SJCRH30 (cell line): ENCODE measurements around the gene XG. TPM values are rescaled to one million over a fixed set of nuclear protein-coding genes. Genes with fewer than 3 reads are reported as not detected.
"Not testable (repeated sequence)": the region's sequence is repeated elsewhere in the genome, so short reads cannot be mapped to it uniquely, and the experiment has no call there.

Experiments
- DNase-seq, 2 experiments: peaks; one replicate each; pipeline ENCODE4 v3.0.0-alpha.2; 2015 to 2020
- H3K27ac ChIP-seq: fragments of 250-450 bp; sonication (Bioruptor Pico); 2 replicates; pipeline ENCODE4 v1.5.1; 2020; ENCODE audit warnings: mild to moderate bottlenecking, moderate library complexity
- H3K27me3 ChIP-seq: fragments of 250-450 bp; sonication (Bioruptor Pico); 2 replicates; pipeline ENCODE4 v1.5.1; 2020; ENCODE audit warnings: mild to moderate bottlenecking, moderate library complexity
- H3K36me3 ChIP-seq: fragments of 250-450 bp; sonication (Bioruptor Pico); 2 replicates; pipeline ENCODE4 v1.5.1; 2020; ENCODE audit warnings: mild to moderate bottlenecking, moderate library complexity
- H3K4me1 ChIP-seq: fragments of 250-450 bp; sonication (Bioruptor Pico); 2 replicates; pipeline ENCODE4 v1.5.1; 2020; ENCODE audit warnings: mild to moderate bottlenecking, moderate library complexity
- H3K4me3 ChIP-seq: fragments of 250-450 bp; sonication (Bioruptor Pico); 2 replicates; pipeline ENCODE4 v1.5.1; 2020; ENCODE audit warnings: mild to moderate bottlenecking, moderate library complexity
- H3K9me3 ChIP-seq: fragments of 250-450 bp; sonication (Bioruptor Pico); replicated peaks from 2 replicates; pipeline ENCODE4 v1.5.1; 2020; ENCODE audit warnings: mild to moderate bottlenecking, moderate library complexity
- total RNA-seq: library from RNA; depleted of rRNA; stranded (reverse); fragments of >200 nt; shearing (Covaris generic); gene quantifications from 2 replicates; pipeline ENCODE4 v1.2.3, GENCODE V29; 2014; rRNA removed

The XG gene
- total RNA-seq, result not detected in 2 replicates

GRCh38 chrX:2751874-2752300 lies at the start of gene XG:
XG (plus strand) TSS chrX:2752040; CDS start chrX:2752275, 235 bp downstream.
- H3K27ac ChIP-seq, H3K4me3 ChIP-seq, DNase-seq, H3K36me3 ChIP-seq, H3K27me3 ChIP-seq, H3K9me3 ChIP-seq, H3K4me1 ChIP-seq: not testable (repeated sequence)

GRCh38 chrX:2703991-2704369 lies 47.9 kb upstream of the XG start:
- Histone ChIP-seq H3K27me3 (no peaks in the 10 kb centered on the region), H3K36me3 (peaks cover 2% of the 10 kb centered on the region; the same call in 1 of the 2 replicates), H3K9me3 (no peaks in the 10 kb centered on the region), H3K4me1 (peaks cover 23% of the 10 kb centered on the region), H3K27ac (no peak overlapping the region), H3K4me3 (no peak overlapping the region)
- DNase-seq, result no peak

GRCh38 chrX:2705046-2705832 lies 46.6 kb upstream of the XG start:
- Histone ChIP-seq H3K27me3 (no peaks in the 10 kb centered on the region), H3K4me1 (peaks cover 23% of the 10 kb centered on the region), H3K4me3 (no peak overlapping the region), H3K36me3 (peaks cover 2% of the 10 kb centered on the region; the same call in 1 of the 2 replicates), H3K27ac (no peak overlapping the region), H3K9me3 (no peaks in the 10 kb centered on the region)
- DNase-seq, result no peak

- Histone ChIP-seq H3K27me3 (no peaks in the 10 kb centered on the region), H3K9me3 (no peaks in the 10 kb centered on the region), H3K4me3 (no peak overlapping the region), H3K36me3 (peaks cover 2% of the 10 kb centered on the region; the same call in 1 of the 2 replicates), H3K4me1 (peaks cover 11% of the 10 kb centered on the region), H3K27ac (peak overlapping the region; percentile 74)
- DNase-seq, result peak; percentile 55 to 67
Observed at GRCh38 chrX:2707334-2707760, 44.5 kb upstream of the XG start.

GRCh38 chrX:2708021-2708420 lies 43.8 kb upstream of the XG start:
- Histone ChIP-seq H3K27ac (peak overlapping the region; percentile 74), H3K27me3 (no peaks in the 10 kb centered on the region), H3K4me3 (no peak overlapping the region), H3K9me3 (no peaks in the 10 kb centered on the region), H3K4me1 (peaks cover 11% of the 10 kb centered on the region), H3K36me3 (peaks cover 2% of the 10 kb centered on the region; the same call in 1 of the 2 replicates)
- DNase-seq, result no peak

- no peak for DNase-seq
- no peak overlapping the region for H3K27ac ChIP-seq
- H3K4me1 ChIP-seq, result peaks cover 11% of the 10 kb centered on the region
- no peaks in the 10 kb centered on the region for H3K9me3 ChIP-seq
- H3K36me3 ChIP-seq, result peaks cover 2% of the 10 kb centered on the region; the same call in 1 of the 2 replicates
- H3K4me3 ChIP-seq, result no peak overlapping the region
- H3K27me3 ChIP-seq, result no peaks in the 10 kb centered on the region
Observed at GRCh38 chrX:2708592-2709188, 43.1 kb upstream of the XG start.

GRCh38 chrX:2709556-2709955 lies 42.3 kb upstream of the XG start:
- Histone ChIP-seq H3K4me3 (no peak overlapping the region), H3K27ac (no peak overlapping the region), H3K27me3 (no peaks in the 10 kb centered on the region)

GRCh38 chrX:2710041-2710840 lies 41.6 kb upstream of the XG start:
- peaks cover 11% of the 10 kb centered on the region for H3K4me1 ChIP-seq
- no peak overlapping the region for H3K27ac ChIP-seq
- H3K27me3 ChIP-seq, result no peaks in the 10 kb centered on the region
- peaks cover 2% of the 10 kb centered on the region; the same call in 1 of the 2 replicates for H3K36me3 ChIP-seq
- no peaks in the 10 kb centered on the region for H3K9me3 ChIP-seq
- DNase-seq, result no peak
- no peak overlapping the region for H3K4me3 ChIP-seq

More at GRCh38 chrX:2709556-2709955, 42.3 kb upstream of the XG start:
- Histone ChIP-seq H3K4me1 (peaks cover 11% of the 10 kb centered on the region), H3K36me3 (peaks cover 2% of the 10 kb centered on the region; the same call in 1 of the 2 replicates), H3K9me3 (no peaks in the 10 kb centered on the region)
- DNase-seq, result no peak

- H3K27me3 ChIP-seq, result no peaks in the 10 kb centered on the region
- no peaks in the 10 kb centered on the region for H3K9me3 ChIP-seq
- no peak overlapping the region for H3K27ac ChIP-seq
- H3K36me3 ChIP-seq, result no peaks in the 10 kb centered on the region
- no peak overlapping the region for H3K4me3 ChIP-seq
- peaks cover 11% of the 10 kb centered on the region for H3K4me1 ChIP-seq
- no peak for DNase-seq
Observed at GRCh38 chrX:2711441-2711840, 40.4 kb upstream of the XG start.

GRCh38 chrX:2712428-2712827 lies 39.4 kb upstream of the XG start:
- no peaks in the 10 kb centered on the region for H3K9me3 ChIP-seq
- H3K4me1 ChIP-seq, result peaks cover 4% of the 10 kb centered on the region
- no peak overlapping the region for H3K4me3 ChIP-seq
- no peak overlapping the region for H3K27ac ChIP-seq
- H3K27me3 ChIP-seq, result no peaks in the 10 kb centered on the region
- 0 out of 2 replicates have a peak, but pooled peaks cover 1% of the 10 kb centered on the region for H3K36me3 ChIP-seq
- DNase-seq, result no peak

GRCh38 chrX:2712890-2713840 lies 38.7 kb upstream of the XG start:
- Histone ChIP-seq H3K27ac (no peak overlapping the region), H3K9me3 (no peaks in the 10 kb centered on the region), H3K4me1 (no peaks in the 10 kb centered on the region), H3K27me3 (no peaks in the 10 kb centered on the region), H3K4me3 (no peak overlapping the region), H3K36me3 (0 out of 2 replicates have a peak, but pooled peaks cover 3% of the 10 kb centered on the region)
- DNase-seq, result no peak

GRCh38 chrX:2714551-2714950 lies 37.3 kb upstream of the XG start:
- Histone ChIP-seq H3K27ac (no peak overlapping the region), H3K9me3 (no peaks in the 10 kb centered on the region), H3K4me3 (no peak overlapping the region), H3K27me3 (no peaks in the 10 kb centered on the region), H3K4me1 (no peaks in the 10 kb centered on the region), H3K36me3 (peaks cover 8% of the 10 kb centered on the region)
- DNase-seq, result no peak

- no peak overlapping the region for H3K27ac ChIP-seq
- no peaks in the 10 kb centered on the region for H3K4me1 ChIP-seq
- no peaks in the 10 kb centered on the region for H3K9me3 ChIP-seq
- H3K4me3 ChIP-seq, result no peak overlapping the region
- no peaks in the 10 kb centered on the region for H3K27me3 ChIP-seq
- DNase-seq, result no peak
- peaks cover 14% of the 10 kb centered on the region for H3K36me3 ChIP-seq
Observed at GRCh38 chrX:2715066-2715600, 36.7 kb upstream of the XG start.

- no peak overlapping the region for H3K27ac ChIP-seq
- peaks cover 28% of the 10 kb centered on the region for H3K36me3 ChIP-seq
Observed at GRCh38 chrX:2717312-2717711, 34.5 kb upstream of the XG start.

More at GRCh38 chrX:2717312-2717711, 34.5 kb upstream of the XG start:
- no peak for DNase-seq
- no peaks in the 10 kb centered on the region for H3K4me1 ChIP-seq
- no peaks in the 10 kb centered on the region for H3K27me3 ChIP-seq
- H3K9me3 ChIP-seq, result no peaks in the 10 kb centered on the region
- H3K4me3 ChIP-seq, result no peak overlapping the region
